K562 (cell line): ENCODE measurements around the gene A2ML1. TPM values are rescaled to one million over a fixed set of nuclear protein-coding genes. Genes with fewer than 3 reads are reported as not detected.

ENCODE experiments used
- ATAC-seq: fragments of 200-7000 bp; cut with Tn5 transposase; 3 replicates; pipeline ENCODE4 v1.9.1; 2020; ENCODE audit warnings: moderate library complexity
- BruUV-seq: library from RNA; stranded (reverse); fragments of 400-500 nt; replicated peaks from 2 replicates; lab custom pipeline; 2021; lab: Mats Ljungman, UMichigan
- CTCF ChIA-PET: fragments of 300-600 bp; formaldehyde crosslinking; extraction: SDS; loops from one replicate; lab custom pipeline; 2021; ENCODE audit warnings: low intra/inter-chr PET ratio; lab: Yijun Ruan, JAX
- POLR2A ChIA-PET: fragments of 300-600, 350-650 bp; sonication (Branson Sonifier 250); formaldehyde crosslinking; extraction: SDS; loops from one replicate; lab custom pipeline; 2021; ENCODE audit warnings: antibody characterized with exemption, inconsistent platforms; lab: Yijun Ruan, JAX
- DNase-seq, 4 experiments: peaks; one replicate each; pipeline versions ENCODE4 v3.0.0 to v3.0.0-alpha.2; 2011 to 2018; ENCODE audit warnings: low spot score in 3 of 4, mixed read lengths in 3 of 4; ENCODE audit errors: extremely low read depth in 1 of 4
- FAIRE-seq: peaks from 2 replicates; lab custom pipeline; 2011; peaks lifted over from hg19 to GRCh38; lab: Jason Lieb, UNC
- H2AFZ ChIP-seq: 2 replicates; pipeline ENCODE4 v1.6.0; 2011; ENCODE audit warnings: low read depth, low read length, control low read depth, inconsistent platforms
- H3K27ac ChIP-seq: fragments of 200-600 bp; 3 replicates; pipeline ENCODE4 v1.8.0; 2011; ENCODE audit warnings: low read depth, mild to moderate bottlenecking, control low read depth, inconsistent platforms, low read length, moderate library complexity, mixed read lengths; ENCODE audit errors: extremely low read depth
- H3K27me3 ChIP-seq, 2 experiments: fragments of 300-600 bp in 1 of 2; 2 replicates in 1 of 2; 3 replicates in 1 of 2; pipeline versions ENCODE4 v1.6.0 to v1.8.0; 2011; ENCODE audit warnings: inconsistent platforms in 2 of 2, low read length in 2 of 2, mild to moderate bottlenecking in 1 of 2, mixed read lengths in 1 of 2, moderate library complexity in 1 of 2; ENCODE audit not compliant: control insufficient read depth in 2 of 2, insufficient read depth in 2 of 2
- H3K36me3 ChIP-seq: fragments of 300-600 bp; 3 replicates; pipeline ENCODE4 v1.8.0; 2011; ENCODE audit warnings: mild to moderate bottlenecking, low read length, inconsistent platforms; ENCODE audit not compliant: control insufficient read depth, insufficient read depth
- H3K4me1 ChIP-seq, 2 experiments: fragments of 200-600 bp in 1 of 2; replicated peaks in 1 of 2; 2 replicates in 1 of 2; 3 replicates in 1 of 2; pipeline versions ENCODE4 v1.5.1 to v1.8.0; 2011; ENCODE audit warnings: inconsistent platforms in 2 of 2, low read length in 2 of 2, mild to moderate bottlenecking in 1 of 2, mixed read lengths in 1 of 2, moderate library complexity in 1 of 2; ENCODE audit not compliant: control insufficient read depth in 2 of 2, insufficient read depth in 2 of 2
- H3K4me2 ChIP-seq: 2 replicates; pipeline ENCODE4 v1.6.1; 2011; ENCODE audit warnings: low read length, control low read depth, inconsistent platforms, mixed read lengths; ENCODE audit not compliant: insufficient read depth
- H3K4me3 ChIP-seq: fragments of 200-600 bp; sonication (generic), shearing (Covaris generic); 2 replicates; pipeline ENCODE4 v1.5.1; 2016; ENCODE audit warnings: control low read depth, inconsistent platforms
- H3K79me2 ChIP-seq: fragments of 200-600 bp; 3 replicates; pipeline ENCODE4 v1.8.0; 2011; ENCODE audit warnings: low read length, inconsistent platforms; ENCODE audit not compliant: control insufficient read depth, insufficient read depth
- H3K9ac ChIP-seq, 2 experiments: 2 replicates each; pipeline versions ENCODE4 v1.6.0 to v1.6.1; 2011; ENCODE audit warnings: low read depth in 2 of 2, low read length in 2 of 2, control low read depth in 1 of 2, inconsistent platforms in 1 of 2, mild to moderate bottlenecking in 1 of 2, mixed read lengths in 1 of 2; ENCODE audit not compliant: insufficient read depth in 1 of 2
- H3K9me1 ChIP-seq: one replicate; pipeline ENCODE4 v1.6.0; 2011; ENCODE audit warnings: inconsistent platforms, mild to moderate bottlenecking, low read length, moderate library complexity; ENCODE audit not compliant: control insufficient read depth, insufficient read depth
- H3K9me3 ChIP-seq: replicated peaks from 2 replicates; pipeline ENCODE4 v1.5.1; 2011; ENCODE audit warnings: low read depth, low read length, inconsistent platforms; ENCODE audit not compliant: control insufficient read depth, insufficient read depth
- H4K20me1 ChIP-seq: replicated peaks from 2 replicates; pipeline ENCODE4 v1.6.1; 2011; ENCODE audit warnings: low read length, inconsistent platforms, mixed read lengths; ENCODE audit not compliant: control insufficient read depth, insufficient read depth
- ARID1B ChIP-seq: fragments of 450-650 bp; IDR thresholded peaks from 2 replicates; pipeline ENCODE4 v1.6.1; 2016; ENCODE audit warnings: antibody characterized with exemption, mild to moderate bottlenecking, inconsistent platforms
- CBFA2T3 ChIP-seq: fragments of 450-650 bp; IDR thresholded peaks from 2 replicates; pipeline ENCODE4 v1.6.1; 2017
- CEBPG ChIP-seq, 3 experiments: fragments of 200-800 bp in 1 of 3; sonication (Bioruptor generic) in 1 of 3; sonication (generic) in 1 of 3; formaldehyde crosslinking in 1 of 3; IDR thresholded peaks in 2 of 3; conservative IDR thresholded peaks in 1 of 3; 2 replicates each; pipeline versions ENCODE4 v1.6.1 to v1.8.0; 2016 to 2022; ENCODE audit warnings: missing compliant biosample characterization in 2 of 3, missing genetic modification characterization in 2 of 3, mild to moderate bottlenecking in 1 of 3, missing genetic modification reagents in 1 of 3
- NFIC ChIP-seq: fragments of 450-650 bp; IDR thresholded peaks from 2 replicates; pipeline ENCODE4 v1.6.1; 2017; ENCODE audit warnings: mild to moderate bottlenecking, inconsistent platforms
- STAG1 ChIP-seq: sonication (generic); formaldehyde crosslinking; IDR thresholded peaks from 2 replicates; pipeline ENCODE4 v1.5.0; 2020; ENCODE audit warnings: missing genetic modification reagents, borderline replicate concordance
- ZBTB7A ChIP-seq: IDR thresholded peaks from 2 replicates; pipeline ENCODE4 v1.6.1; 2011; ENCODE audit warnings: low read depth, mild to moderate bottlenecking, low read length, moderate library complexity, borderline replicate concordance; ENCODE audit not compliant: control insufficient read depth
- ZNF311 ChIP-seq: fragments of 250-450 bp; sonication (Bioruptor Pico); IDR thresholded peaks from 2 replicates; pipeline ENCODE4 v1.4.0; 2020; ENCODE audit warnings: mild to moderate bottlenecking, moderate library complexity
- WGBS: fragments of 100-300 bp; shearing (Covaris generic); methylation state at CpG from one replicate; pipeline ENCODE4 v1.1.6; 2016; ENCODE audit warnings: low coverage, mixed read lengths; ENCODE audit not compliant: insufficient coverage; ENCODE audit errors: missing lambda C conversion rate; 5-methylcytosine and 5-hydroxymethylcytosine counted together
- in situ Hi-C: fragments of 300-500 bp; cut with MboI; formaldehyde crosslinking; loops from 4 replicates; pipeline ENCODE4 v1.15.0; 2018; ENCODE audit warnings: inconsistent platforms, mixed read lengths
- intact Hi-C: fragments of 100-400 bp; cut with micrococcal nuclease; formaldehyde crosslinking; loops from 2 replicates; pipeline ENCODE4 v1.14.2; 2022
- polyA plus RNA-seq, 8 experiments: library from polyadenylated mRNA; depleted of rRNA in 4 of 8; stranded (reverse) in 5 of 8; unstranded in 3 of 8; fragments of >200 nt; fragmentation: Nextera tagmentation in 2 of 8; fragmentation: Illumina TruSeq in 1 of 8; extraction: Ambion mirVana in 2 of 8; extraction: Trizol in 1 of 8; gene quantifications; 2 replicates each; pipeline versions ENCODE4 v1.2.1 to v1.2.3, GENCODE V29; 2011 to 2014; ENCODE audit warnings: inconsistent platforms in 1 of 8, missing spikeins in 1 of 8
- total RNA-seq, 7 experiments: library from RNA; depleted of rRNA in 6 of 7; stranded (reverse); fragments of >200 nt in 6 of 7; fragmentation: Illumina TruSeq in 2 of 7; extraction: Trizol in 2 of 7; gene quantifications; 2 replicates each; pipeline versions ENCODE4 v1.2.1 to v1.2.3, GENCODE V29; 2011 to 2021; ENCODE audit warnings: low replicate concordance in 1 of 7
- TF ChIP-seq, protein P1 (sequence below): IDR thresholded peaks from 3 replicates; pipeline ENCODE4 v1.6.1; 2011; ENCODE audit warnings: borderline replicate concordance, mild to moderate bottlenecking; ENCODE audit not compliant: insufficient read length, insufficient read depth
- TF ChIP-seq, protein P2 (sequence below): fragments of 150-350 bp; IDR thresholded peaks from 2 replicates; pipeline ENCODE4 v1.6.1; 2014; ENCODE audit warnings: low read depth, mild to moderate bottlenecking, low read length, borderline replicate concordance
- TF ChIP-seq, protein P3 (sequence below): fragments of 250-450 bp; sonication (Bioruptor Pico); IDR thresholded peaks from 2 replicates; pipeline ENCODE4 v1.8.0; 2021; ENCODE audit warnings: moderate library complexity, mild to moderate bottlenecking, inconsistent platforms

The A2ML1 gene
- total and polyA plus RNA-seq, 9 of the 15 experiments (the other 6 are each of a cell fraction or from before 2014, with no cell fraction given) = 0.04 to 0.47 (median 0.13) TPM

DNA sequence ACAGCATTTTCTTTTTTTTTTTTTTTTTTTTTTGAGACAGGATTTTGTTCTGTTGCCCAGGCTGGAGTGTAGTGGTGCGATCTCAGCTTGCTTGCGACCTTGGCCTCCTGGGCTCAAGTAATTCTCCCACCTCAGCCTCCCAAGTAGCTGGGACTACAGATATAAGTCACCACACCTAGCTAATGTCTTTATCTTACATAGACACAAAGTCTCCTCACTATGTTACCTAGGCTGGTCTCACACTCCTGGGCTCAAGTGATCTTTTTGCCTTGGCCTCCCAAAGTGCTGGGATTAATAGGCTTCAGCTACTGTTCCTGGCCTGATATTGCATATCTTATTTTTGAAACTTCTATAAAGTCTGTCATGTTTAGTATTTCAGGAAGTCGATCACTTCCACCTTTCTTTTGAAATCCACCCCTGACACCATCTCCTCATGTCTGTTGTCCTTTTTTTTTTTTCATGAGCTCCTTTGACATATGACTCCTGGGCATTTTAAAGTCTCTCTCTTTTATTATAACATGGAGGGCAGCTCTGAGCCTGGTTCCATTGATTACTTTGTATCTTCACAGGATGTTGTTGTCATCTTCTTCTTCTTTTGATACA lies 5.9 kb upstream of the A2ML1 start (continued):
- TF ChIP-seq CBFA2T3 (peak; percentile 94), NFIC (peak; percentile 56)

DNA sequence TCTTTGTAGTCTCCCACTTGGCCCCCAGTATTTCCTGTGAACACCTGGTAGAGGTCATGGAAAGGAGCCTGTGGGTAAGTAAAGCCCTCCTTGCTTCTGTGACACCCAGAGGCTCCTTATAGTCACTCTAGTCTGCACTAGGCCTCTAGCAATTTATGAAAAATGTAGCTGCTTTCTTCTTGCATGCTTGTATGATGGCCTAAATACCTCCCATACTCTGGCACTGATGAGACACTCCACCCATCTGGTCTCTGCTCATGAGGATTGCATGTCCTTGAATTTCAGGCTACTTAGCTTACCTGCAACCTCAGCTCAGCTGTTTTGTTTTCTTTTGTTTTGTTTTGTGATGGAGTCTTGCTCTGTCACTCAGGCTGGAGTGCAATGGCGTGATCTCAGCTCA lies 4.6 kb upstream of the A2ML1 start:
- no peaks in the 10 kb centered on the region for H3K27me3 ChIP-seq
- no peaks in the 10 kb centered on the region for H3K79me2 ChIP-seq
- FAIRE-seq (no peak), ATAC-seq (no peak), DNase-seq (no peak)
- ChIA-PET POLR2A (interaction anchor here (1.1 kb wide), 1 partner anchor 10 kb away, joined by 5 read pairs; no protein-coding TSS in a partner anchor), CTCF (no interaction called here)
- H3K4me2 ChIP-seq = no peak overlapping the region
- WGBS = no CpG with 5 or more reads among the region's 1 CpG
- H3K36me3 ChIP-seq = no peaks in the 10 kb centered on the region
- no peaks in the 10 kb centered on the region for H4K20me1 ChIP-seq
- H3K4me3 ChIP-seq = no peak overlapping the region
- no peaks in the 10 kb centered on the region for H3K9me3 ChIP-seq
- intact Hi-C loops (no loop called here), in situ Hi-C loops (no loop called here)
- no peaks in the 10 kb centered on the region for H3K9me1 ChIP-seq
- H3K4me1 ChIP-seq = peaks cover 0 to 5% of the 10 kb centered on the region in 2 experiments; a peak in 3 of 5 replicates
- peak overlapping the region; percentile 45; the same call in 1 of the 2 replicates for H2AFZ ChIP-seq
- BruUV-seq = no TSS peak
- H3K9ac ChIP-seq = no peak overlapping the region
- no peak overlapping the region; the same call in 2 of the 3 replicates for H3K27ac ChIP-seq
- TF ChIP-seq, protein P1, sequence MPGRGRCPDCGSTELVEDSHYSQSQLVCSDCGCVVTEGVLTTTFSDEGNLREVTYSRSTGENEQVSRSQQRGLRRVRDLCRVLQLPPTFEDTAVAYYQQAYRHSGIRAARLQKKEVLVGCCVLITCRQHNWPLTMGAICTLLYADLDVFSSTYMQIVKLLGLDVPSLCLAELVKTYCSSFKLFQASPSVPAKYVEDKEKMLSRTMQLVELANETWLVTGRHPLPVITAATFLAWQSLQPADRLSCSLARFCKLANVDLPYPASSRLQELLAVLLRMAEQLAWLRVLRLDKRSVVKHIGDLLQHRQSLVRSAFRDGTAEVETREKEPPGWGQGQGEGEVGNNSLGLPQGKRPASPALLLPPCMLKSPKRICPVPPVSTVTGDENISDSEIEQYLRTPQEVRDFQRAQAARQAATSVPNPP = no peak
- no peak for TF ChIP-seq ARID1B
- TF ChIP-seq, protein P2, sequence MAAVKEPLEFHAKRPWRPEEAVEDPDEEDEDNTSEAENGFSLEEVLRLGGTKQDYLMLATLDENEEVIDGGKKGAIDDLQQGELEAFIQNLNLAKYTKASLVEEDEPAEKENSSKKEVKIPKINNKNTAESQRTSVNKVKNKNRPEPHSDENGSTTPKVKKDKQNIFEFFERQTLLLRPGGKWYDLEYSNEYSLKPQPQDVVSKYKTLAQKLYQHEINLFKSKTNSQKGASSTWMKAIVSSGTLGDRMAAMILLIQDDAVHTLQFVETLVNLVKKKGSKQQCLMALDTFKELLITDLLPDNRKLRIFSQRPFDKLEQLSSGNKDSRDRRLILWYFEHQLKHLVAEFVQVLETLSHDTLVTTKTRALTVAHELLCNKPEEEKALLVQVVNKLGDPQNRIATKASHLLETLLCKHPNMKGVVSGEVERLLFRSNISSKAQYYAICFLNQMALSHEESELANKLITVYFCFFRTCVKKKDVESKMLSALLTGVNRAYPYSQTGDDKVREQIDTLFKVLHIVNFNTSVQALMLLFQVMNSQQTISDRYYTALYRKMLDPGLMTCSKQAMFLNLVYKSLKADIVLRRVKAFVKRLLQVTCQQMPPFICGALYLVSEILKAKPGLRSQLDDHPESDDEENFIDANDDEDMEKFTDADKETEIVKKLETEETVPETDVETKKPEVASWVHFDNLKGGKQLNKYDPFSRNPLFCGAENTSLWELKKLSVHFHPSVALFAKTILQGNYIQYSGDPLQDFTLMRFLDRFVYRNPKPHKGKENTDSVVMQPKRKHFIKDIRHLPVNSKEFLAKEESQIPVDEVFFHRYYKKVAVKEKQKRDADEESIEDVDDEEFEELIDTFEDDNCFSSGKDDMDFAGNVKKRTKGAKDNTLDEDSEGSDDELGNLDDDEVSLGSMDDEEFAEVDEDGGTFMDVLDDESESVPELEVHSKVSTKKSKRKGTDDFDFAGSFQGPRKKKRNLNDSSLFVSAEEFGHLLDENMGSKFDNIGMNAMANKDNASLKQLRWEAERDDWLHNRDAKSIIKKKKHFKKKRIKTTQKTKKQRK = no peak
- TF ChIP-seq ZNF311 = no peak
- TF ChIP-seq ZBTB7A = no peak
- TF ChIP-seq, protein P3, sequence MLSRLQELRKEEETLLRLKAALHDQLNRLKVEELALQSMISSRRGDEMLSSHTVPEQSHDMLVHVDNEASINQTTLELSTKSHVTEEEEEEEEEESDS (CRISPR knock-in tag) = no peak
- TF ChIP-seq STAG1 (CRISPR knock-in tag) = no peak
- TF ChIP-seq CEBPG (CRISPR knock-in tag; IDR thresholded peaks at IDR 0.05) = no peak
- TF ChIP-seq CEBPG (tag; conservative IDR thresholded peaks at IDR 0.05 in 1 of 2, IDR thresholded peaks at IDR 0.05 in 1 of 2) = no peak
